HepG2 (cell line): ENCODE measurements around the gene C4orf17. TPM values are rescaled to one million over a fixed set of nuclear protein-coding genes. Genes with fewer than 3 reads are reported as not detected.

ENCODE experiments used
- DMAP1 ChIP-seq: IDR thresholded peaks from 2 replicates; pipeline ENCODE4 v1.6.1; 2016
- FOSL2 ChIP-seq: sonication (generic); formaldehyde crosslinking; IDR thresholded peaks from 2 replicates; pipeline ENCODE4 v1.4.0; 2020; ENCODE audit warnings: missing genetic modification reagents
- HMGXB4 ChIP-seq, 2 experiments: sonication (generic) in 1 of 2; formaldehyde crosslinking in 1 of 2; IDR thresholded peaks; 2 replicates each; pipeline versions ENCODE4 v1.4.0 to v1.6.1; 2018 to 2020; ENCODE audit warnings: missing genetic modification reagents in 2 of 2, borderline replicate concordance in 1 of 2, low read depth in 1 of 2, mild to moderate bottlenecking in 1 of 2, missing biosample characterization in 1 of 2
- KLF6 ChIP-seq: IDR thresholded peaks from 2 replicates; pipeline ENCODE4 v1.8.0; 2016; ENCODE audit warnings: missing biosample characterization, missing genetic modification reagents
- MEF2D ChIP-seq: sonication (generic); formaldehyde crosslinking; IDR thresholded peaks from 2 replicates; pipeline ENCODE4 v1.5.1; 2020; ENCODE audit warnings: mild to moderate bottlenecking, missing genetic modification reagents
- MIER2 ChIP-seq: IDR thresholded peaks from 2 replicates; pipeline ENCODE4 v1.6.1; 2016; ENCODE audit warnings: missing biosample characterization, missing genetic modification reagents
- MLX ChIP-seq: IDR thresholded peaks from 2 replicates; pipeline ENCODE4 v1.6.1; 2016
- MTF1 ChIP-seq: sonication (generic); formaldehyde crosslinking; IDR thresholded peaks from 2 replicates; pipeline ENCODE4 v1.5.0; 2020; ENCODE audit warnings: missing genetic modification reagents
- MZF1 ChIP-seq: sonication (generic); formaldehyde crosslinking; IDR thresholded peaks from 2 replicates; pipeline ENCODE4 v1.8.1; 2023; ENCODE audit warnings: mild to moderate bottlenecking, missing genetic modification reagents, borderline replicate concordance
- REL ChIP-seq: sonication (generic); formaldehyde crosslinking; conservative IDR thresholded peaks from 2 replicates; pipeline ENCODE4 v1.8.0; 2022; ENCODE audit warnings: mild to moderate bottlenecking, missing genetic modification reagents, moderate library complexity
- SP140L ChIP-seq: sonication (generic); formaldehyde crosslinking; IDR thresholded peaks from 2 replicates; pipeline ENCODE4 v1.4.0; 2020; ENCODE audit warnings: missing genetic modification reagents, borderline replicate concordance
- THAP11 ChIP-seq: IDR thresholded peaks from 2 replicates; pipeline ENCODE4 v1.6.1; 2016; ENCODE audit warnings: missing biosample characterization, missing genetic modification reagents
- THAP8 ChIP-seq: sonication (generic); formaldehyde crosslinking; IDR thresholded peaks from 2 replicates; pipeline ENCODE4 v1.5.1; 2020; ENCODE audit warnings: missing genetic modification reagents, mild to moderate bottlenecking, borderline replicate concordance
- ZFP91 ChIP-seq: sonication (generic); formaldehyde crosslinking; IDR thresholded peaks from 2 replicates; pipeline ENCODE4 v1.9.0; 2022; ENCODE audit warnings: missing genetic modification reagents, mild to moderate bottlenecking, borderline replicate concordance
- ZNF34 ChIP-seq: sonication (generic); formaldehyde crosslinking; IDR thresholded peaks from 2 replicates; pipeline ENCODE4 v1.4.0; 2020; ENCODE audit warnings: mild to moderate bottlenecking, missing genetic modification reagents, borderline replicate concordance
- ZNF343 ChIP-seq: sonication (generic); formaldehyde crosslinking; IDR thresholded peaks from 2 replicates; pipeline ENCODE4 v1.4.0; 2020; ENCODE audit warnings: mild to moderate bottlenecking, missing genetic modification reagents
- ZNF549 ChIP-seq: sonication (generic); formaldehyde crosslinking; IDR thresholded peaks from 2 replicates; pipeline ENCODE4 v1.5.0; 2020; ENCODE audit warnings: missing genetic modification reagents
- ZNF557 ChIP-seq: sonication (generic); formaldehyde crosslinking; IDR thresholded peaks from 2 replicates; pipeline ENCODE4 v1.4.0; 2020; ENCODE audit warnings: missing genetic modification reagents
- ZNF564 ChIP-seq: sonication (generic); formaldehyde crosslinking; IDR thresholded peaks from 2 replicates; pipeline ENCODE4 v1.8.1; 2023; ENCODE audit warnings: mild to moderate bottlenecking, missing genetic modification reagents
- ZNF589 ChIP-seq: sonication (generic); formaldehyde crosslinking; conservative IDR thresholded peaks from 2 replicates; pipeline ENCODE4 v1.8.0; 2022; ENCODE audit warnings: mild to moderate bottlenecking, moderate library complexity, missing genetic modification reagents
- ZNF780A ChIP-seq: sonication (generic); formaldehyde crosslinking; IDR thresholded peaks from 2 replicates; pipeline ENCODE4 v1.8.0; 2022; ENCODE audit warnings: mild to moderate bottlenecking, missing genetic modification reagents, moderate library complexity
- ZSCAN29 ChIP-seq: sonication (generic); formaldehyde crosslinking; conservative IDR thresholded peaks from 2 replicates; pipeline ENCODE4 v1.4.0; 2020; ENCODE audit warnings: mild to moderate bottlenecking, missing genetic modification reagents
- polyA plus RNA-seq, 8 experiments: library from polyadenylated mRNA; depleted of rRNA in 3 of 8; stranded (reverse) in 7 of 8; unstranded in 1 of 8; fragments of >200 nt; fragmentation: Illumina TruSeq in 4 of 8; extraction: Trizol in 4 of 8; gene quantifications; 2 replicates each; pipeline versions ENCODE4 v1.2.1 to v1.2.3, GENCODE V29; 2011 to 2016; ENCODE audit warnings: low read depth in 4 of 8, missing spikeins in 1 of 8, mixed read lengths in 1 of 8; ENCODE audit not compliant: insufficient read depth in 1 of 8
- total RNA-seq, 5 experiments: library from RNA; depleted of rRNA; stranded (reverse); fragments of >200 nt; fragmentation: Illumina TruSeq; extraction: Trizol; gene quantifications; 2 replicates each; pipeline ENCODE4 v1.2.3, GENCODE V29; 2016; ENCODE audit warnings: low read depth in 1 of 5
- TF ChIP-seq, protein P1 (sequence below): sonication (generic); formaldehyde crosslinking; IDR thresholded peaks from 2 replicates; pipeline ENCODE4 v1.4.0; 2020; ENCODE audit warnings: missing genetic modification reagents

C4orf17 gene
- total and polyA plus RNA-seq, 2 of the 13 experiments (the other 11 are each of a cell fraction or from before 2014, with no cell fraction given), result not detected

DNA sequence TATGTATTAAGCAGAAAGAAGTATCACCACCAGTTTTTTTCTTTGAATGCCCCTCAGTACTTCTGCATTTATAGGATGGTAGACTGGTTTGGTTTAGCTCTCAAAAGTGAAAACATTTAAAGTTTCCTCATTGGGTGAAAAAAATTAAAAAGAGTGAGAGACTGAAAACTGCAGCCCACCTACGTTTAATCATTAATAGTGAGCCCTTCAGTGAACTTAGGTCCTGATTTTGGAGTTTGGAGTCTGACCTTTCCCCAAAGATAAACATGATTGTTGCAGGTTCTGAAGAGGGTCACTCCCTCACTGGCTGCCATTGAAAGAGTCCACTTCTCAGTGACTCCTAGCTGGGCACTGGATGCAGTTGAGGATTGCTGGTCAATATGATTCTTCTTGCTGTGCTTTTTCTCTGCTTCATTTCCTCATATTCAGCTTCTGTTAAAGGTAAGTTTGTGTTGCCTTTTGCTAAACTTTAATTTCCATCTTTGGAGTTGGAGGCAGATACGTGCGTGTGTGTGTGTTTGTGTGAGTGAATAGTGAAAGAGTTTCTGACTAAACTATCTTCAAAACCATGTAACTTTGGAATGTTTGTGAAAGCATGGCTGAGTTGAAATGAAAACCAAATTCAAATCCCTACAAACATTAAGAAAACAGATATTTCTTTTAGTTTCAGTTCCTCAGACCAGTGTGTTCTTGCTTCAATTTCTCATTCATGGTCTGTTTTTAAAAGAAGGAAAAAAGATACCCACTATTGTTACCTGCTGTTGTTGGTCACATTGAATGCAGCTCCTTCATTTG lies 63.9 kb downstream of the C4orf17 start, which contains the start of gene MTTP (continued):
- TF ChIP-seq, protein P1, sequence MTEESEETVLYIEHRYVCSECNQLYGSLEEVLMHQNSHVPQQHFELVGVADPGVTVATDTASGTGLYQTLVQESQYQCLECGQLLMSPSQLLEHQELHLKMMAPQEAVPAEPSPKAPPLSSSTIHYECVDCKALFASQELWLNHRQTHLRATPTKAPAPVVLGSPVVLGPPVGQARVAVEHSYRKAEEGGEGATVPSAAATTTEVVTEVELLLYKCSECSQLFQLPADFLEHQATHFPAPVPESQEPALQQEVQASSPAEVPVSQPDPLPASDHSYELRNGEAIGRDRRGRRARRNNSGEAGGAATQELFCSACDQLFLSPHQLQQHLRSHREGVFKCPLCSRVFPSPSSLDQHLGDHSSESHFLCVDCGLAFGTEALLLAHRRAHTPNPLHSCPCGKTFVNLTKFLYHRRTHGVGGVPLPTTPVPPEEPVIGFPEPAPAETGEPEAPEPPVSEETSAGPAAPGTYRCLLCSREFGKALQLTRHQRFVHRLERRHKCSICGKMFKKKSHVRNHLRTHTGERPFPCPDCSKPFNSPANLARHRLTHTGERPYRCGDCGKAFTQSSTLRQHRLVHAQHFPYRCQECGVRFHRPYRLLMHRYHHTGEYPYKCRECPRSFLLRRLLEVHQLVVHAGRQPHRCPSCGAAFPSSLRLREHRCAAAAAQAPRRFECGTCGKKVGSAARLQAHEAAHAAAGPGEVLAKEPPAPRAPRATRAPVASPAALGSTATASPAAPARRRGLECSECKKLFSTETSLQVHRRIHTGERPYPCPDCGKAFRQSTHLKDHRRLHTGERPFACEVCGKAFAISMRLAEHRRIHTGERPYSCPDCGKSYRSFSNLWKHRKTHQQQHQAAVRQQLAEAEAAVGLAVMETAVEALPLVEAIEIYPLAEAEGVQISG (CRISPR knock-in tag), result peak; percentile 72; the same call in 1 of the 2 replicates
- TF ChIP-seq MIER2, result peak; percentile 47; the same call in 1 of the 2 replicates
- no peak for TF ChIP-seq MLX (CRISPR knock-in tag)
- no peak for TF ChIP-seq MTF1
- TF ChIP-seq MZF1 (CRISPR knock-in tag), result no peak
- TF ChIP-seq THAP8 (CRISPR knock-in tag), result no peak
- no peak for TF ChIP-seq ZNF34 (CRISPR knock-in tag)
- peak; percentile 70; the same call in 1 of the 2 replicates for TF ChIP-seq DMAP1 (CRISPR knock-in tag)
- TF ChIP-seq THAP11 (CRISPR knock-in tag), result peak; percentile 72
- TF ChIP-seq ZNF343, result 0 out of 2 replicates have a peak, but pooled peaks have one; percentile 64
- no peak for TF ChIP-seq ZNF564 (CRISPR knock-in tag)
- no peak for TF ChIP-seq ZFP91 (CRISPR knock-in tag)
- TF ChIP-seq ZSCAN29 (CRISPR knock-in tag), result 0 out of 2 replicates have a peak, but pooled peaks have one; percentile 55
- peak; percentile 62 to 65; a peak in 2 of 4 replicates for TF ChIP-seq HMGXB4 (CRISPR knock-in tag; IDR thresholded peaks at IDR 0.05; ENCODE audit: borderline replicate concordance in 1 of 2, low read depth in 1 of 2)
- TF ChIP-seq ZNF780A (CRISPR knock-in tag), result no peak
- TF ChIP-seq MEF2D, result peak; percentile 49; the same call in 1 of the 2 replicates
- TF ChIP-seq SP140L (CRISPR knock-in tag), result 0 out of 2 replicates have a peak, but pooled peaks have one; percentile 76
- TF ChIP-seq REL (CRISPR knock-in tag), result no peak
- TF ChIP-seq ZNF549 (CRISPR knock-in tag), result no peak
- TF ChIP-seq KLF6 (CRISPR knock-in tag), result no peak
- TF ChIP-seq ZNF589, result no peak
- TF ChIP-seq FOSL2, result 0 out of 2 replicates have a peak, but pooled peaks have one; percentile 27
- no peak for TF ChIP-seq ZNF557 (CRISPR knock-in tag)
